B cell (primary cell): ENCODE measurements around the gene H6PD.

Source experiments
- EZH2 ChIP-seq: IDR thresholded peaks from 2 replicates; pipeline ENCODE4 v1.6.1; 2012; ENCODE audit warnings: borderline replicate concordance, low read depth, mild to moderate bottlenecking, moderate library complexity, low read length; ENCODE audit not compliant: insufficient read depth, poor library complexity, severe bottlenecking
- TF ChIP-seq, protein P1 (sequence below): fragments of 200-600 bp; IDR thresholded peaks from one replicate; pipeline ENCODE4 v1.8.0; 2022; ENCODE audit warnings: antibody characterized with exemption, mild to moderate bottlenecking

DNA sequence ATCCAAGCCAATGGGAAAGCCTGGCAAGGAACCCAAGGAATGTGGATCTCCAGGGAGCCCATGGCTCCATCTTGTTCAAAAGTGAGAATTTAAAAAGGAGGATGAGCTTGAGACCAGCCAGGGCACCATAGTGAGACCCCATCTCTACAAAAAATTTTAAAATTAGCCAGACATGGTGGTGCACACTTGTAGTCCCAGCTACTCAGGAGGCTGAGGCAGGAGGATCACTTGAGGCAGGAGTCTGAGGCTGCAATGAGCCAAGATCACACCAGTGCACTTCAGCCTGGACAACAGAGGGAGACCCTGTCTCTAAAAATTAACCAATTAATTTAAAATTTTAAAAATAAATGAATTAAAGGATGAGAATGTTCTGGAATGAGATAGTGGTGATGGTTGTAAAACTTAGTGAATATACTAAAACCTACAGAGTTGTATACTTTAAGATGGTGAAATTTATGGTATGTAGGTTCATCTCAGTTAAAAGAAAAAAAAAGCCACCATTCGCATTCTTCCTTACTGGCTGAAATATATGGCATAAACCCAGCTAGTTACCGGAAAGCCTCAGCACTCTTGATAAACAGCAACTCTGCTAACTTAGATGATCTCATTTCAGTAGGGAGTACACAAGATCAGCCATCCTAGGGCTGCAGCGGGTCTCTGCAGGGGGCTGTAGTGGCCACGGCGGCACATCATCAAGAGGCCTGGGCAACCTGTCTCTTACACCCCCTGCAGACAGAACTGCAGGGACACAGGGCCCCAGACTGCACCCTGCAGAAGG lies 48.3 kb upstream of the H6PD start:
- TF ChIP-seq, protein P1, sequence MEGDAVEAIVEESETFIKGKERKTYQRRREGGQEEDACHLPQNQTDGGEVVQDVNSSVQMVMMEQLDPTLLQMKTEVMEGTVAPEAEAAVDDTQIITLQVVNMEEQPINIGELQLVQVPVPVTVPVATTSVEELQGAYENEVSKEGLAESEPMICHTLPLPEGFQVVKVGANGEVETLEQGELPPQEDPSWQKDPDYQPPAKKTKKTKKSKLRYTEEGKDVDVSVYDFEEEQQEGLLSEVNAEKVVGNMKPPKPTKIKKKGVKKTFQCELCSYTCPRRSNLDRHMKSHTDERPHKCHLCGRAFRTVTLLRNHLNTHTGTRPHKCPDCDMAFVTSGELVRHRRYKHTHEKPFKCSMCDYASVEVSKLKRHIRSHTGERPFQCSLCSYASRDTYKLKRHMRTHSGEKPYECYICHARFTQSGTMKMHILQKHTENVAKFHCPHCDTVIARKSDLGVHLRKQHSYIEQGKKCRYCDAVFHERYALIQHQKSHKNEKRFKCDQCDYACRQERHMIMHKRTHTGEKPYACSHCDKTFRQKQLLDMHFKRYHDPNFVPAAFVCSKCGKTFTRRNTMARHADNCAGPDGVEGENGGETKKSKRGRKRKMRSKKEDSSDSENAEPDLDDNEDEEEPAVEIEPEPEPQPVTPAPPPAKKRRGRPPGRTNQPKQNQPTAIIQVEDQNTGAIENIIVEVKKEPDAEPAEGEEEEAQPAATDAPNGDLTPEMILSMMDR = no peak
- TF ChIP-seq EZH2 = no peak
